PFSK-1 (cell line): ENCODE results near the gene LPCAT2.

Source experiments
- POLR2AphosphoS5 ChIP-seq: IDR thresholded peaks from 2 replicates; pipeline ENCODE4 v1.6.1; 2012; ENCODE audit warnings: low read depth, mild to moderate bottlenecking, control low read depth, low read length, moderate library complexity
- TF ChIP-seq, protein P1 (sequence below), 2 experiments: IDR thresholded peaks; 2 replicates each; pipeline versions ENCODE4 v1.6.1 to v1.8.0; 2011 to 2012; ENCODE audit warnings: low read depth in 2 of 2, low read length in 2 of 2, control low read depth in 1 of 2, inconsistent platforms in 1 of 2, mild to moderate bottlenecking in 1 of 2, moderate library complexity in 1 of 2; ENCODE audit not compliant: insufficient read depth in 1 of 2

GRCh38 chr16:55515111-55515510 is 6.2 kb downstream of the LPCAT2 start:
- no peak for TF ChIP-seq POLR2AphosphoS5
- TF ChIP-seq, protein P1, sequence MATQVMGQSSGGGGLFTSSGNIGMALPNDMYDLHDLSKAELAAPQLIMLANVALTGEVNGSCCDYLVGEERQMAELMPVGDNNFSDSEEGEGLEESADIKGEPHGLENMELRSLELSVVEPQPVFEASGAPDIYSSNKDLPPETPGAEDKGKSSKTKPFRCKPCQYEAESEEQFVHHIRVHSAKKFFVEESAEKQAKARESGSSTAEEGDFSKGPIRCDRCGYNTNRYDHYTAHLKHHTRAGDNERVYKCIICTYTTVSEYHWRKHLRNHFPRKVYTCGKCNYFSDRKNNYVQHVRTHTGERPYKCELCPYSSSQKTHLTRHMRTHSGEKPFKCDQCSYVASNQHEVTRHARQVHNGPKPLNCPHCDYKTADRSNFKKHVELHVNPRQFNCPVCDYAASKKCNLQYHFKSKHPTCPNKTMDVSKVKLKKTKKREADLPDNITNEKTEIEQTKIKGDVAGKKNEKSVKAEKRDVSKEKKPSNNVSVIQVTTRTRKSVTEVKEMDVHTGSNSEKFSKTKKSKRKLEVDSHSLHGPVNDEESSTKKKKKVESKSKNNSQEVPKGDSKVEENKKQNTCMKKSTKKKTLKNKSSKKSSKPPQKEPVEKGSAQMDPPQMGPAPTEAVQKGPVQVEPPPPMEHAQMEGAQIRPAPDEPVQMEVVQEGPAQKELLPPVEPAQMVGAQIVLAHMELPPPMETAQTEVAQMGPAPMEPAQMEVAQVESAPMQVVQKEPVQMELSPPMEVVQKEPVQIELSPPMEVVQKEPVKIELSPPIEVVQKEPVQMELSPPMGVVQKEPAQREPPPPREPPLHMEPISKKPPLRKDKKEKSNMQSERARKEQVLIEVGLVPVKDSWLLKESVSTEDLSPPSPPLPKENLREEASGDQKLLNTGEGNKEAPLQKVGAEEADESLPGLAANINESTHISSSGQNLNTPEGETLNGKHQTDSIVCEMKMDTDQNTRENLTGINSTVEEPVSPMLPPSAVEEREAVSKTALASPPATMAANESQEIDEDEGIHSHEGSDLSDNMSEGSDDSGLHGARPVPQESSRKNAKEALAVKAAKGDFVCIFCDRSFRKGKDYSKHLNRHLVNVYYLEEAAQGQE (IDR thresholded peaks at IDR 0.05; ENCODE audit: insufficient read depth in 1 of 2, low read depth in 2 of 2, low read length in 2 of 2) = no peak
